ENCODE measurements around the gene C10orf95.

GRCh38 chr10:102401735-102402511 lies 49.4 kb downstream of the C10orf95 start:
- TF ChIP-seq CTCF (IDR thresholded peaks at IDR 0.05; ENCODE audit: low read depth, low read length, poor library complexity, severe bottlenecking) (no peak), EZH2phosphoT487 (IDR thresholded peaks at IDR 0.05; ENCODE audit: borderline replicate concordance, low read length) (no peak)

All from DOHH2 (cell line).